Adrenal gland (tissue), 5 donors: Measurements from ENCODE around the gene CADM1.

Source experiments
- POLR2A ChIP-seq, 2 donors: fragments of 450-650 bp; IDR thresholded peaks; one replicate each; pipeline ENCODE4 v1.6.1; 2017; ENCODE audit warnings: antibody characterized with exemption in 2 of 2, mild to moderate bottlenecking in 2 of 2, moderate library complexity in 1 of 2
- TF ChIP-seq, protein P1 (sequence below), 6 experiments: fragments of 450-650 bp in 4 of 6; fragments of 200-600 bp in 2 of 6; sonication (generic) in 1 of 6; IDR thresholded peaks; 1 replicate in 5 of 6; 2 replicates in 1 of 6; pipeline versions ENCODE4 v1.5.1 to v1.8.0; 2016 to 2021; ENCODE audit warnings: antibody characterized with exemption in 6 of 6, mild to moderate bottlenecking in 2 of 6, moderate library complexity in 1 of 6
- donor health status: DM: no; HTN: no; CAD: no.

DNA sequence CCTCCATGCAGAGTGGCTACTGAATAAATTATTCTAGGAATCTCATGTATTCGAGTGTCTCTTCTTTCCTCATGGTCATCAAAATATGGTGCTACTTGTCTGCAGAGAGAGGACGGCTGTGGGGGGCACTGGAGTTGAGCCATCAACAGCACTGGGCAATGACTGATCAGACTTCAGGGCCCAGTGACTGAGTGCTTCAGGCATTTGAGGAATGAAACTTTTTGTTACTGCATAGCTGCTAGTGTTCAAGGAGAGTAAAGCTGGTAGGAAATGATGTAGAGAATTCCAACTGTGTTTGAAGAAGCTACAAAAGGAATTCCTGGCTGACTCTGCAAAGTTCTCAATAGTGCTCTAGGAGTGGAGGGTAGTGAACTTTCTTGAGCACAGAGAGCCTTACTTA is 277.7 kb downstream of the CADM1 start:
- no peak for TF ChIP-seq POLR2A (IDR thresholded peaks at IDR 0.05)
- TF ChIP-seq, protein P1, sequence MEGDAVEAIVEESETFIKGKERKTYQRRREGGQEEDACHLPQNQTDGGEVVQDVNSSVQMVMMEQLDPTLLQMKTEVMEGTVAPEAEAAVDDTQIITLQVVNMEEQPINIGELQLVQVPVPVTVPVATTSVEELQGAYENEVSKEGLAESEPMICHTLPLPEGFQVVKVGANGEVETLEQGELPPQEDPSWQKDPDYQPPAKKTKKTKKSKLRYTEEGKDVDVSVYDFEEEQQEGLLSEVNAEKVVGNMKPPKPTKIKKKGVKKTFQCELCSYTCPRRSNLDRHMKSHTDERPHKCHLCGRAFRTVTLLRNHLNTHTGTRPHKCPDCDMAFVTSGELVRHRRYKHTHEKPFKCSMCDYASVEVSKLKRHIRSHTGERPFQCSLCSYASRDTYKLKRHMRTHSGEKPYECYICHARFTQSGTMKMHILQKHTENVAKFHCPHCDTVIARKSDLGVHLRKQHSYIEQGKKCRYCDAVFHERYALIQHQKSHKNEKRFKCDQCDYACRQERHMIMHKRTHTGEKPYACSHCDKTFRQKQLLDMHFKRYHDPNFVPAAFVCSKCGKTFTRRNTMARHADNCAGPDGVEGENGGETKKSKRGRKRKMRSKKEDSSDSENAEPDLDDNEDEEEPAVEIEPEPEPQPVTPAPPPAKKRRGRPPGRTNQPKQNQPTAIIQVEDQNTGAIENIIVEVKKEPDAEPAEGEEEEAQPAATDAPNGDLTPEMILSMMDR (IDR thresholded peaks at IDR 0.05): no peak
